ENCODE measurements around the gene SHH.

GRCh38 chr7:155844526-155844925 is 32.3 kb upstream of the SHH start:
- TF ChIP-seq CTCF (IDR thresholded peaks at IDR 0.05): no peak
- TF ChIP-seq POLR2A (IDR thresholded peaks at IDR 0.05): no peak

Data from tibial nerve (tissue), 3 donors.